Caco-2 (cell line): ENCODE results near the gene MSANTD7. TPM values are rescaled to one million over a fixed set of nuclear protein-coding genes. Genes with fewer than 3 reads are reported as not detected.

ENCODE experiments used
- BruUV-seq: library from RNA; stranded (reverse); fragments of 400-500 nt; replicated peaks from 2 replicates; lab custom pipeline; 2021; lab: Mats Ljungman, UMichigan
- CTCF ChIA-PET: fragments of 300-600 bp; sonication (Branson Sonifier 250); formaldehyde crosslinking; loops from one replicate; lab custom pipeline; 2022; ENCODE audit warnings: antibody characterized with exemption; lab: Charles Lee
- POLR2A ChIA-PET: fragments of 300-600 bp; sonication (Branson Sonifier 250); formaldehyde crosslinking; loops from one replicate; lab custom pipeline; 2022; ENCODE audit warnings: antibody characterized with exemption; lab: Charles Lee
- DNase-seq, 2 experiments: peaks; one replicate each; pipeline versions ENCODE4 v3.0.0 to v3.0.0-alpha.2; 2020 to 2022
- H3K27me3 ChIP-seq: replicated peaks from 2 replicates; pipeline ENCODE4 v1.6.0; 2011; ENCODE audit warnings: low read length; ENCODE audit not compliant: control insufficient read depth, insufficient read depth
- H3K36me3 ChIP-seq: 2 replicates; pipeline ENCODE4 v1.5.1; 2011; ENCODE audit warnings: low read length; ENCODE audit not compliant: control insufficient read depth, insufficient read depth
- H3K4me1 ChIP-seq: fragments of 250-450 bp; sonication (Bioruptor Pico); 2 replicates; pipeline ENCODE4 v1.5.1; 2020; ENCODE audit warnings: mild to moderate bottlenecking
- H3K4me3 ChIP-seq: 2 replicates; pipeline ENCODE4 v1.5.1; 2011; ENCODE audit warnings: low read depth, mild to moderate bottlenecking, control low read depth, low read length
- H3K9me3 ChIP-seq: fragments of 250-450 bp; sonication (Bioruptor Pico); 2 replicates; pipeline ENCODE4 v1.5.1; 2020; ENCODE audit warnings: mild to moderate bottlenecking, moderate library complexity
- H3K27ac Mint-ChIP-seq: one replicate; pipeline ENCODE4 v1.8.0; 2022; ENCODE audit warnings: mixed read lengths; ENCODE audit not compliant: unreplicated experiment
- H3K27me3 Mint-ChIP-seq: one replicate; pipeline ENCODE4 v1.8.0; 2022; ENCODE audit warnings: mixed read lengths; ENCODE audit not compliant: insufficient read depth, unreplicated experiment
- H3K36me3 Mint-ChIP-seq: one replicate; pipeline ENCODE4 v1.8.0; 2022; ENCODE audit warnings: mild to moderate bottlenecking, mixed read lengths; ENCODE audit not compliant: insufficient read depth, unreplicated experiment
- H3K4me1 Mint-ChIP-seq: one replicate; pipeline ENCODE4 v1.8.0; 2022; ENCODE audit warnings: low read depth, mixed read lengths; ENCODE audit not compliant: unreplicated experiment
- H3K4me3 Mint-ChIP-seq: one replicate; pipeline ENCODE4 v1.8.0; 2022; ENCODE audit warnings: mild to moderate bottlenecking, moderate library complexity, mixed read lengths; ENCODE audit not compliant: unreplicated experiment
- H3K9me3 Mint-ChIP-seq: one replicate; pipeline ENCODE4 v1.8.0; 2022; ENCODE audit warnings: mixed read lengths; ENCODE audit not compliant: unreplicated experiment
- intact Hi-C: fragments of 100-400 bp; cut with micrococcal nuclease; formaldehyde crosslinking; loops from one replicate; pipeline ENCODE4 v1.10.0; 2022; ENCODE audit not compliant: unreplicated experiment
- total RNA-seq: library from RNA; stranded (reverse); gene quantifications from 2 replicates; pipeline ENCODE4 v1.2.3, GENCODE V29; 2022
- TF ChIP-seq, protein P1 (sequence below), 2 experiments: fragments of 200-600 bp in 1 of 2; IDR thresholded peaks; 1 replicate in 1 of 2; 2 replicates in 1 of 2; pipeline versions ENCODE4 v1.5.1 to v1.8.0; 2011 to 2022; ENCODE audit warnings: antibody characterized with exemption in 1 of 2, control low read depth in 1 of 2, inconsistent platforms in 1 of 2, low read depth in 1 of 2, low read length in 1 of 2, mild to moderate bottlenecking in 1 of 2, moderate library complexity in 1 of 2; ENCODE audit not compliant: insufficient read depth in 1 of 2, severe bottlenecking in 1 of 2, unreplicated experiment in 1 of 2

MSANTD7 gene
- total RNA-seq, 1 experiment from 2014 or later = 30.0 TPM

DNA sequence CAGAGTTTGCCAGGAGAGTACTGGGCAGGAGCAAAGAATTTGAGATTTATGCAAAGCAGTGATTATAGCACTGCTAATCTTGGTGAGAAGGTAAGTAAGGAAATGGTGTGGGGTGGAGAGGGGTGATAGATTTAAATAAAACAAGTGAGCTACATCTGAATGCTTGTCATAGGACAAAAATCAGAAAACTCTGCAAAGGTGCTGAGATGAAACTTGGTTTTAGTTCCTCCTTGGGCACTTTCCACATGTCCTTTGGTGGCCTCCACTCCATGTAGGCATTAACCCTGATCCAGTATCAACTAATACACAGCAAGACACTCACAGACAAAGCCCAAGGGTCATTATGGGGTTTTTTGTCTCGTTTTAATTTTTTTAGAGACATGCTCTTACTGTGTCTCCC, 37.7 kb upstream of the MSANTD7 start:
- CTCF ChIA-PET = no interaction called here
- TF ChIP-seq, protein P1, sequence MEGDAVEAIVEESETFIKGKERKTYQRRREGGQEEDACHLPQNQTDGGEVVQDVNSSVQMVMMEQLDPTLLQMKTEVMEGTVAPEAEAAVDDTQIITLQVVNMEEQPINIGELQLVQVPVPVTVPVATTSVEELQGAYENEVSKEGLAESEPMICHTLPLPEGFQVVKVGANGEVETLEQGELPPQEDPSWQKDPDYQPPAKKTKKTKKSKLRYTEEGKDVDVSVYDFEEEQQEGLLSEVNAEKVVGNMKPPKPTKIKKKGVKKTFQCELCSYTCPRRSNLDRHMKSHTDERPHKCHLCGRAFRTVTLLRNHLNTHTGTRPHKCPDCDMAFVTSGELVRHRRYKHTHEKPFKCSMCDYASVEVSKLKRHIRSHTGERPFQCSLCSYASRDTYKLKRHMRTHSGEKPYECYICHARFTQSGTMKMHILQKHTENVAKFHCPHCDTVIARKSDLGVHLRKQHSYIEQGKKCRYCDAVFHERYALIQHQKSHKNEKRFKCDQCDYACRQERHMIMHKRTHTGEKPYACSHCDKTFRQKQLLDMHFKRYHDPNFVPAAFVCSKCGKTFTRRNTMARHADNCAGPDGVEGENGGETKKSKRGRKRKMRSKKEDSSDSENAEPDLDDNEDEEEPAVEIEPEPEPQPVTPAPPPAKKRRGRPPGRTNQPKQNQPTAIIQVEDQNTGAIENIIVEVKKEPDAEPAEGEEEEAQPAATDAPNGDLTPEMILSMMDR (IDR thresholded peaks at IDR 0.05; ENCODE audit: insufficient read depth in 1 of 2, low read depth in 1 of 2, low read length in 1 of 2, severe bottlenecking in 1 of 2, unreplicated experiment in 1 of 2) = no peak
- Histone ChIP-seq H3K4me1 (peaks cover 8% of the 10 kb centered on the region; the same call in 1 of the 2 replicates), H3K9me3 (no peaks in the 10 kb centered on the region), H3K36me3 (no peaks in the 10 kb centered on the region), H3K4me3 (no peak overlapping the region), H3K27me3 (no peaks in the 10 kb centered on the region)
- no peak for DNase-seq
- BruUV-seq = no TSS peak
- intact Hi-C loops = no loop called here
- Mint-ChIP-seq H3K27ac (no peak overlapping the region), H3K4me3 (no peak overlapping the region), H3K4me1 (peaks cover 9% of the 10 kb centered on the region), H3K36me3 (no peaks in the 10 kb centered on the region), H3K9me3 (no peaks in the 10 kb centered on the region), H3K27me3 (no peaks in the 10 kb centered on the region)
- POLR2A ChIA-PET = no interaction called here

DNA sequence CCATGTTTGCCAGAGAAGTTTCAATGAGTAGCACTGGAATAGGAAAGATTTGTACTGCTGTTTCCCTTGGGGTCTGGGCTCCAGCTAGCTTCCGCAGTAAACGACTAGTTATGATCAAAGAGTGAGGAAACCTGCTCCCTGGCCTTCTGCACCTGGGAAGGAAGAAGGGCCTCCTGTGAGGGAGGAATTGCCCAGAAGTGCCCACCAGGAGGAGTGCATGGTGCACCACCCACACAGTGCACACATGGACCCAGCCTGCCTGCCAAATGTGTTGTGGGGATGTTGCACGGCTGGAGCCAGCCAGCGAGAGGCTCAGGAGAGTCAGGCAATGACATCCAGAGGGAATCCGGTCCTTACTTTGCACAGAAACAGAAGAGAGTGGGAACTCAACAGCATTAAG, 36.4 kb upstream of the MSANTD7 start:
- H3K4me3 Mint-ChIP-seq = no peak overlapping the region
- Histone ChIP-seq H3K27me3 (no peaks in the 10 kb centered on the region), H3K36me3 (no peaks in the 10 kb centered on the region), H3K4me3 (no peak overlapping the region), H3K9me3 (no peaks in the 10 kb centered on the region), H3K4me1 (peaks cover 8% of the 10 kb centered on the region; the same call in 1 of the 2 replicates)
- intact Hi-C loops = loop anchor here (1.0 kb wide), 1 partner anchor 36 kb away; no protein-coding TSS in a partner anchor
- H3K27me3 Mint-ChIP-seq = no peaks in the 10 kb centered on the region
- H3K36me3 Mint-ChIP-seq = no peaks in the 10 kb centered on the region
- no peaks in the 10 kb centered on the region for H3K9me3 Mint-ChIP-seq
- TF ChIP-seq, protein P1 (IDR thresholded peaks at IDR 0.05; ENCODE audit: insufficient read depth in 1 of 2, low read depth in 1 of 2, low read length in 1 of 2, severe bottlenecking in 1 of 2, unreplicated experiment in 1 of 2) = peak; percentile 38 to 54
- no TSS peak for BruUV-seq
- DNase-seq = peak; percentile 59 to 67
- ChIA-PET POLR2A (no interaction called here), CTCF (interaction anchor here (0.6 to 1.5 kb wide), 3 partner anchors 21 to 315 kb away, joined by 3 to 5 read pairs (median 3); partner anchors contain the start of genes CDNF, HSPA14 and MSANTD7)
- H3K27ac Mint-ChIP-seq = no peak overlapping the region
- H3K4me1 Mint-ChIP-seq = peaks cover 9% of the 10 kb centered on the region

DNA sequence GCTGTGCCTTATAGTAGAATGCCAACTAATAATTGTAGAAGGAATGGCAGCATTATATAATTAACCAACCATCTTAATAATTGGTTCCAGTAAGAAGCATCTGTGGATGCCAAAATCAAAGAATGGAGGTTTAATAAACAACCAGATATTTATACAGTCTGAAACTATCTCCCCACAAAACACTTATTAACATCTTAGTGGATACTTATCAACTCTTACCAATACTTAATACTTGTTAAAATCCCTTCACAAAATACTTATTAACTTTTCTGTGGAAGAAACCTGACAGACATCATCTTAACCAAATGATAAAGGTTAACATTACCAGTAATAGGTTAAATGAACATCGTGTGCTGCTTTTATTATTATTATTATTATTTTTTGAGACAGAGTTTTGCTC, 34.3 kb upstream of the MSANTD7 start:
- no TSS peak for BruUV-seq
- H3K4me3 Mint-ChIP-seq = no peak overlapping the region

More for the DNA sequence above, 34.3 kb upstream of the MSANTD7 start:
- DNase-seq = no peak
- H3K4me1 Mint-ChIP-seq = peaks cover 9% of the 10 kb centered on the region
- Histone ChIP-seq H3K36me3 (no peaks in the 10 kb centered on the region), H3K4me1 (peaks cover 8% of the 10 kb centered on the region; the same call in 1 of the 2 replicates), H3K27me3 (no peaks in the 10 kb centered on the region), H3K4me3 (no peak overlapping the region), H3K9me3 (no peaks in the 10 kb centered on the region)
- H3K27ac Mint-ChIP-seq = no peak overlapping the region
- CTCF ChIA-PET = no interaction called here
- no peaks in the 10 kb centered on the region for H3K36me3 Mint-ChIP-seq
- H3K9me3 Mint-ChIP-seq = no peaks in the 10 kb centered on the region
- H3K27me3 Mint-ChIP-seq = no peaks in the 10 kb centered on the region
- POLR2A ChIA-PET = no interaction called here
- intact Hi-C loops = no loop called here
- TF ChIP-seq, protein P1 (IDR thresholded peaks at IDR 0.05; ENCODE audit: insufficient read depth in 1 of 2, low read depth in 1 of 2, low read length in 1 of 2, severe bottlenecking in 1 of 2, unreplicated experiment in 1 of 2) = no peak
